ENCODE results near the gene SAMHD1.
A peak's percentile ranks its signal among the peaks of the same experiment; 100 is the strongest.
"Not testable (repeated sequence)": the region's sequence is repeated elsewhere in the genome, so short reads cannot be mapped to it uniquely, and the experiment has no call there.

SAMHD1 gene

DNA sequence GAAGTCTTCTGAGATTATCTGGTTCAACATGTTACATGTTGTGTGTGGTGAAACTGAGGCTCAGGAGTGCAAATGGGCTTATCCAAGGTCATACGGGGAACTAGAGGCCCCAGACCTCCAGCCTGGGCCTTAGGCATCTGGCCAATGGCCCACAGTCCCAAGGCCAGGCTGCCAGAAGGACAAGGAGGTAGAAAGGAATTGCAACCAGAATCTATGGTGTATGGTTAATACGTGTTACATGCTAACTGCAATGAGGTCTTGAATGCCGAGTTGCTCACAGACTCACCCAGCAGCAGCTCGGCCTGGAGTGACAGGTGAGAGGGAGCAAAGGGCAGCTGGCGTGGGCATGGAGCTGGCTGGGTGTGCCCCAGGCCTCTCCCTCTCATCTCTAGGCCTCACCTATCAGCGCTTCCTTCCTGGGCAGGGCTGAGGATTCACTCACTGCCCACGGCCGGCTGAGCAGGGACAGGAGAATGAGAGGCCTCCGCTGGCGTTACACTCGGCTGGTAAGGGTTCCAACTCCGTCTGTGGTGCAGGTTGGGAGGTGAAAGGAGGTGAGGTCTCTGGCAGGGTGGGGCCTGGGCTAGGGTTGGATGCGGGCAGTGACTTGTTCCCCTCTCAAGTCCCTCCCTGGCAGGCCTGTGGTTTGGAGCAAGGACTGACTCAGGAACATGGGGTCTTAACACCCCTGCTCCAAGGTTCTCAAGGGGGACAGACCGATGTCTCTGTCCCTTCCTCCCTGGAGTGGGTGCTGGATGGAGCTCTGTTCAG lies 75.6 kb downstream of the SAMHD1 start, which contains the start of gene TLDC2:
Gene TLDC2 (plus strand): TSS at position 437 of the 771 bp plus-strand sequence. CDS start 37 bp downstream, at position 474.
- Histone ChIP-seq H3K27ac (peak within 1 kb of the TSS in 9 of 11 experiments; percentile 6 to 66 (median 41); a peak in 15 of 22 replicates), H3K27me3 (no peaks in the 10 kb centered on the region), H4K20me1 (no peaks in the 10 kb centered on the region), H3K9ac (peak within 1 kb of the TSS in 10 of 11 experiments; percentile 3 to 59 (median 36); a peak in 12 of 22 replicates), H3K36me3 (no peaks in the 10 kb centered on the region), H3K4me3 (no peak within 1 kb of the TSS), H3K4me2 (peak within 1 kb of the TSS; percentile 46 to 84 (median 67)), H3K4me1 (peaks cover 34 to 67% (median 56%) of the 10 kb centered on the region in 10 experiments), H3K9me3 (replicated peaks in 1 of 11) (no peaks in the 10 kb centered on the region)
- TF ChIP-seq Cebpa-rat (IDR thresholded peaks at IDR 0.05), result no peak

DNA sequence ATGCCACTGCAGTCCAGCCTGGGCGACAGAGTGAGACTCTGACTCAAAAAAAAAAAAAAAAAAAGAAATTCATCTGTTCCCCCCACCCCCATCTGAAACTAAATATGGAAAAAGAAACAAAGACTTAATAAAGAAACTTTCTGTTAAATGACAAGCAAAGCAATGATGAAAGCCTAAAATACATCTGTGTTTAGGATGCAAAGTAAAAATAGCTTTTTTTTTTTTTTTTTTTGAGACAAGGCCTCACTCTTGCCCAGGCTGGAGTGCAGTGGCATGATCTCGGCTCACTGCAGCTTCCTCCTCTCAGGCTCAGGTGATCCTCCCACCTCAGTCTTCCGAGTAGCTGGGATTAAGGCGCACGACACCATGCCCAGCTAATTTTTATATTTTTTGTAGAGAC lies 76.4 kb downstream of the SAMHD1 start:
- not testable (repeated sequence) for H4K20me1 ChIP-seq; H3K4me3 ChIP-seq; H3K9me3 ChIP-seq (replicated peaks in 1 of 11); H3K27me3 ChIP-seq; H3K36me3 ChIP-seq
- Histone ChIP-seq H3K9ac (peak overlapping the region in 5 of 11 experiments; percentile 13 to 59 (median 53); a peak in 8 of 22 replicates), H3K4me1 (peaks cover 34 to 67% (median 56%) of the 10 kb centered on the region in 10 experiments), H3K27ac (peak overlapping the region in 9 of 11 experiments; percentile 6 to 66 (median 41); a peak in 10 of 22 replicates), H3K4me2 (peak overlapping the region in 9 of 11 experiments; percentile 56 to 84 (median 67); a peak in 17 of 22 replicates)

DNA sequence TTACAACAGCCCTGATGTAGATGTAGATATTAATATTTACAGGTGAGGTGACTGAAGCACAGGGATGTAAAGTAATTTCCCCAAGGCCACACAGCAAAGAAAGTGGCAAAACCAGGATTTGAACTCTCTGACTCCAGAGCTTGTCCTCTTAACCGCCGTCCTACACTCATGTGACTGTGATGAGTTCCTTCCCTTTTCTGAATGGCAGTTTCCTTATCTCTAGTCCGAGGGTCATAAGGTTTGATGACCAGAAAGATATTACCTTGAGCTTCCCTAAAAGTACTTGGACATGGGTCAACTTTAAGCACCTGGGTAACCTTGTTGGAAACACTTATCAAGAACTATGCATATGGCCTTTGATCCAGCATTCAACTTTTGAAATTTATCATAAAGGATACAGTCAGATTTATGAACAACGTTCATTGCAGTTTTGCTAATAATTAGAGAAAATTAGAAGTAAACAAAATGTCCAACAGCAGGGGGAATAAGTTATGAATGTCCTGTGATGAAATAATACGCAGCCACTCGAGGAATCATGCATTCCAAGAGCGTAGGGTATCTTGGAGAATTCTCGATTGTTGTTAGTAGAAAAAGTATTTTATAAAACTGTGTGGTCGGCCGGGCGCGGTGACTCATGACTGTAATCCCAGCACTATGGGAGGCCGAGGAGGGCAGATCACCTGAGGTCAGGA lies 77.9 kb downstream of the SAMHD1 start:
- H3K4me3 ChIP-seq, result no peak overlapping the region
- H3K4me1 ChIP-seq, result peaks cover 34 to 67% (median 56%) of the 10 kb centered on the region in 10 experiments
- H3K36me3 ChIP-seq, result no peaks in the 10 kb centered on the region
- H4K20me1 ChIP-seq, result no peaks in the 10 kb centered on the region
- H3K27me3 ChIP-seq, result no peaks in the 10 kb centered on the region
- H3K27ac ChIP-seq, result peak overlapping the region in 1 of 11 experiments; percentile 14; a peak in 2 of 22 replicates
- no peak overlapping the region for H3K9ac ChIP-seq
- peak overlapping the region in 10 of 11 experiments; percentile 29 to 77 (median 48); a peak in 17 of 22 replicates for H3K4me2 ChIP-seq
- no peaks in the 10 kb centered on the region for H3K9me3 ChIP-seq (replicated peaks in 1 of 11)
- no peak for TF ChIP-seq Cebpa-rat (IDR thresholded peaks at IDR 0.05)

DNA sequence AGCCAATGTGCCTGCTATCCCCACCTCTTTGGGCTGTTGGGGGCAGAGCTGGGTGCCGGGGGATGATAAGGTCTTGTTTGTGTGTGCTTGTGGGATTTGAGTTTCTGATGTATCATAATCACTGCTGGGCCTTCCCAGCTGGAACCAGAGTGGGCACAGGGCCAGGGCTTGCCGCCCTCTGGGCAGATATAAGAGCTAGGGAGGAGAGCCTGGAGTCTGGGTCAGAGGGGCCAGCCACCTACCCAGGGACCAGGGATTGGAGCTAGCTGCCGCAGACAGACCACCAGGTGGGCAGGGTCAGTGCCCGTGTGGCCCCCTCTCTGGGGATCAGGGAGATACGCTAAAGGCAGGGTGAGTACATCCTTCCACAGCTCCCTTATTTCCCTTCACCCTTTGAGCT lies 78.7 kb downstream of the SAMHD1 start:
- H3K9me3 ChIP-seq (replicated peaks in 1 of 11), result no peaks in the 10 kb centered on the region
- H3K9ac ChIP-seq, result peak overlapping the region in 1 of 11 experiments; percentile 14; a peak in 1 of 22 replicates
- H3K4me2 ChIP-seq, result peak overlapping the region; percentile 29 to 77 (median 54); a peak in 21 of 22 replicates
- no peak overlapping the region for H3K4me3 ChIP-seq
- H3K36me3 ChIP-seq, result no peaks in the 10 kb centered on the region
- TF ChIP-seq Cebpa-rat (IDR thresholded peaks at IDR 0.05), result no peak
- H4K20me1 ChIP-seq, result no peaks in the 10 kb centered on the region
- no peaks in the 10 kb centered on the region for H3K27me3 ChIP-seq
- H3K27ac ChIP-seq, result peak overlapping the region in 1 of 11 experiments; percentile 14; a peak in 1 of 22 replicates
- H3K4me1 ChIP-seq, result peaks cover 34 to 64% (median 54%) of the 10 kb centered on the region in 10 experiments

DNA sequence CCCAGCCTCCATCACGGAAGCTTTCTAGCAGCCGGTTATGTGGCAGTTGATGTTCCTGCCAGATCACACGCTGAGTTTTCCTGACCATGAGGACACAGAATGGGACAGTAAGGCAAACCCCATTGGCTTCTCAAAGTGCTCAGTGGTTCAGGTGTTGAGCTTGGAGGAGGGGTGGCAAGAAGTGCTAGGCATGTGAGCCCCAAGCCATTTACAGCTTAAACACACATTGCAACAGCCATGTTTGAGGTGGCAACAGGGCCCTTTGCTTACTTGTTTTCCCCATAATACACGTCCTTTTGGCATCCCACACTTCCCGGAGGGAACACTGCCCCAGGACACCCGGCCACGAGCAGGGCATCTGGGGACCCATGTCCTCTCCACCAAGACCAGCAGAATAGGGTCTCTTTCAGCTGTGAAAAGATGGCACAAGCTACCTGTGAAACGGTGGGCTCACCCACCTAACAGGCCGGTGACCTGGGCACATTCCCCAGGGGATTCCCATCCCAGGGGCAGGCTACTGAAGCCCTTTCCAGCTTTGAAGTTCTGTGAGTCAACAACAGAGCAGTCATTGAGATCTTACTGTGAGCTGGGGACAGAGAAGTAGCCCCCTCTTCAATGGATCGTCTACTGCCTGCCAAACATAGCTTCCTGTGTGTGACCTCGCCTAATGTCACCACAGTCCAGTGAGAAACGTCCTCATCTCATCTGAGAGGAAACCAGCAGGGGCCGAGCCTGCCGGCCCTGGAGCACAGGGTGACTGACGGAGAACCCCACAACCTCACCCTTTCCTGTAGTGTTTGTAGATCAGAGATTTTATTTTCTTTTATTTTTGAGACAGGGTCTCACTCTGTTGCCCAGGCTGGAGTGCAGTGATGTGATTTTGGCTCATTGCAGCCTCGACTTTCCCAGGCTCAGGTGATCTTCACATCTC lies 79.6 kb downstream of the SAMHD1 start:
- Histone ChIP-seq H3K27ac (no peak overlapping the region), H3K4me3 (no peak overlapping the region), H3K9ac (no peak overlapping the region), H3K27me3 (no peaks in the 10 kb centered on the region), H3K9me3 (replicated peaks in 1 of 11) (no peaks in the 10 kb centered on the region), H3K4me2 (peak overlapping the region; percentile 29 to 67 (median 49)), H4K20me1 (no peaks in the 10 kb centered on the region), H3K36me3 (no peaks in the 10 kb centered on the region), H3K4me1 (peaks cover 41 to 61% (median 54%) of the 10 kb centered on the region in 10 experiments)
- TF ChIP-seq Cebpa-rat (IDR thresholded peaks at IDR 0.05), result no peak

DNA sequence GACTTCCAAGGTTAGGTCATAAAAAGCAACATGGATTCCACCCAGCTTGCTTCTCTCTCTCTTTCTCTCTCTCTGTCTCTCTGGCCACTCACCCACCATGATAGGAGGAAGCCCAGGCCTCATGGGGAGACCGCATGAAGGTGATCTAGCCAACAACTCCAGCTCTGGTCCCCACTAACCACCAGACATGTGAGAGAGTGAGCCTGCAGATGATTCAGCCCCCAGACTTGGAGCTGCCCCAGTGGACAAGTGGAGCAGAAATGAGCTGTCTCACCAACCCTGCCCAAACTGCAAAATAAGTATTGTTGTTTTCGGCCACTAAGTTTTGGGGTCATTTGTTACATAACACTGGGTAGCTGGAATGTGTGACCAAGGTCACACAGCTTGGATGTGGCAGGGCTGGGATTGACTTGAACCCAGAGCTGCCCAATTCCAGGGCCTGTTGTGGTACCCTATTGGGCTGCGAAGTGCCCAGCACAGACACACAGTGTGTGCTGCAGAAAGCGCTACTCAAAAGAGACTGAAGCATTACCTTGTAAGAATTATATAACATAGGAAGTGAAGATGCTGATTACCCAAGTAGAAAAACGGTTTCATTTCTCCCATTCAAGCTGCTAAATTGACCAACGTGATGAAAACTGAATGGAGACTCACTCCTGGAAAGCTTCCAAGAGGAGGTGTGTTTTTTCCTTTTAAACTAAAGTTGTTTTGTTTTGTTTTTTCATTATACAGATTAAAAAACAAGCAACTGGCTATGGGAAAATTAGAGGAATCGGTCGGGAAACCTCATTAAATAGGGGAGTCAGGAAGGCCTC lies 84.6 kb downstream of the SAMHD1 start:
- Histone ChIP-seq H3K9me3 (replicated peaks in 1 of 11) (no peaks in the 10 kb centered on the region), H3K4me3 (no peak overlapping the region), H3K4me2 (peak overlapping the region; percentile 26 to 79 (median 65)), H3K27ac (peak overlapping the region in 9 of 11 experiments; percentile 28 to 55 (median 49); a peak in 19 of 22 replicates), H3K9ac (peak overlapping the region in 5 of 11 experiments; percentile 3 to 53 (median 6); a peak in 6 of 22 replicates), H3K27me3 (no peaks in the 10 kb centered on the region), H4K20me1 (peaks cover 0 to 10% (median 7%) of the 10 kb centered on the region in 11 experiments; a peak in 15 of 22 replicates), H3K4me1 (peaks cover 21 to 47% (median 40%) of the 10 kb centered on the region in 10 experiments), H3K36me3 (no peaks in the 10 kb centered on the region)
- no peak for TF ChIP-seq Cebpa-rat (IDR thresholded peaks at IDR 0.05)

DNA sequence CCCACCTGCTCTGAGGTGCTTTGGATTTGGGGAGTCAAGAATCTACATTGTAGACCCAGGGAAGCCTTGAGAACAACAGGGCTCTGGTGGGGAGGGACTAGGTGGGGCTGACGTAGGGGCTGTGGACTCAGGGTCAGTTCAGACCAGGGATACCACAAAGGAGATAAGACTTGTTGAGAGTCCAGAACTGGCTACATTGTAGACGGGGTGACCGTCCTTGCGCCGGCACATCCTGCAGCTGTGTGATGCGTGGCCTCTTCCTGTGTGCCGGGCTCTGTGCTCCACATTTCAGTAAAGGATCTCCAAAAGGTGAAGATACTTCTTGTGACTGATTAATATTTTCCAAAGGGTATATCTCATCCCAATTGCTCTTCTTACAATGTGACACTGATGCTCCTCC lies 85.3 kb downstream of the SAMHD1 start:
- H3K9ac ChIP-seq, result peak overlapping the region in 2 of 11 experiments; percentile 6 to 20; a peak in 1 of 22 replicates
- H3K27me3 ChIP-seq, result no peaks in the 10 kb centered on the region
- TF ChIP-seq Cebpa-rat (IDR thresholded peaks at IDR 0.05), result no peak
- no peak overlapping the region for H3K4me3 ChIP-seq
- H3K9me3 ChIP-seq (replicated peaks in 1 of 11), result no peaks in the 10 kb centered on the region
- H3K4me2 ChIP-seq, result peak overlapping the region; percentile 26 to 79 (median 65)
- peaks cover 7 to 18% (median 14%) of the 10 kb centered on the region in 11 experiments; a peak in 18 of 22 replicates for H4K20me1 ChIP-seq
- H3K27ac ChIP-seq, result peak overlapping the region in 9 of 11 experiments; percentile 28 to 55 (median 49); a peak in 13 of 22 replicates
- H3K36me3 ChIP-seq, result 0 out of 22 replicates have a peak, but pooled peaks cover 0 to under 1% (median 0%) of the 10 kb centered on the region in 11 experiments
- peaks cover 25 to 50% (median 44%) of the 10 kb centered on the region in 10 experiments for H3K4me1 ChIP-seq
